ENCODE measurements around the gene AKR1D1. TPM values are rescaled to one million over a fixed set of nuclear protein-coding genes. Genes with fewer than 3 reads are reported as not detected.

Gene AKR1D1
- total RNA-seq, 1 experiment from 2014 or later: 0.10 TPM

DNA sequence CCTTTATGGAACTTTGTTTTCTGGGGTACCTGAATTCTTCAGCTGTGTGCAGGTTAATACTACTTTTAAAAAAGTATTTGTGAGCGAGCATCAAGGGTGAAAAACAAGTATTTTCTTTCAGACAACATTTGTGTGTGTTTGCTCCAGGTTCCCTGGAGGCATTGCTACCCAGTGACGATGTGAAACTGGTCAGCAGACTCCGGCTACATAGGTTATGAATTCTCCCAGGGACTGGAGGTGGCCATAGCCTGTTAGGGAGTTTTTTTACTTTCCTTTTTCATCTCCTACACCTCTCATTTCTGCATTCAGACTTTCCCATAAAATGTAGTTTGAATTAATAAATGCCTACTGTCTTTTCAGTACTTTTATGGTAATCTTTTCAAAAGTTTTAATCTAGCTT lies 7.6 kb downstream of the AKR1D1 start:
- DNase-seq (ENCODE audit: low read depth, low spot score): no peak
- 0 out of 2 replicates have a peak, but pooled peaks cover 3% of the 10 kb centered on the region for H3K9me2 ChIP-seq (ENCODE audit: insufficient read depth)
- intact Hi-C loops (cut with micrococcal nuclease): no loop called here
- H3K9me3 ChIP-seq (ENCODE audit: control insufficient read depth in 1 of 2, insufficient read depth in 1 of 2, low read depth in 1 of 2, low read length in 2 of 2): no peaks in the 10 kb centered on the region
- no peak overlapping the region for H3K9ac ChIP-seq (ENCODE audit: low read length)
- no peaks in the 10 kb centered on the region for H3K79me2 ChIP-seq (ENCODE audit: insufficient read depth, low read length)
- no peak overlapping the region for H3K4me3 ChIP-seq (replicated peaks in 1 of 2; ENCODE audit: low read depth in 1 of 2, low read length in 2 of 2)
- H3K27me3 ChIP-seq (ENCODE audit: insufficient read depth, low read length): no peaks in the 10 kb centered on the region
- CTCF ChIA-PET: no interaction called here
- POLR2A ChIA-PET: no interaction called here
- H3K27ac ChIP-seq (ENCODE audit: low read depth, low read length): no peak overlapping the region
- no peak overlapping the region for H3K4me2 ChIP-seq (ENCODE audit: low read length)
- no peak for TF ChIP-seq JUND (IDR thresholded peaks at IDR 0.05)
- TF ChIP-seq POLR2AphosphoS5 (IDR thresholded peaks at IDR 0.05; ENCODE audit: low read depth, low read length): no peak
- TF ChIP-seq SRF (IDR thresholded peaks at IDR 0.05; ENCODE audit: low read depth): no peak
- no peak for TF ChIP-seq SIN3A (IDR thresholded peaks at IDR 0.05; ENCODE audit: low read depth)
- TF ChIP-seq, protein P1, sequence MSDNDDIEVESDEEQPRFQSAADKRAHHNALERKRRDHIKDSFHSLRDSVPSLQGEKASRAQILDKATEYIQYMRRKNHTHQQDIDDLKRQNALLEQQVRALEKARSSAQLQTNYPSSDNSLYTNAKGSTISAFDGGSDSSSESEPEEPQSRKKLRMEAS (IDR thresholded peaks at IDR 0.05): no peak
- TF ChIP-seq YY1 (IDR thresholded peaks at IDR 0.05; ENCODE audit: extremely low read depth, insufficient replicate concordance, low read depth, low read length): no peak
- TF ChIP-seq SP1 (IDR thresholded peaks at IDR 0.05; ENCODE audit: low read depth): no peak
- TF ChIP-seq POLR2A (IDR thresholded peaks at IDR 0.05; ENCODE audit: borderline replicate concordance, extremely low read depth, insufficient read depth, insufficient read length): no peak
- no peak for TF ChIP-seq EGR1 (IDR thresholded peaks at IDR 0.05; ENCODE audit: low read depth)
- TF ChIP-seq EZH2phosphoT487 (IDR thresholded peaks at IDR 0.05; ENCODE audit: borderline replicate concordance): no peak
- TF ChIP-seq FOSL1 (IDR thresholded peaks at IDR 0.05; ENCODE audit: low read depth): no peak
- TF ChIP-seq, protein P2, sequence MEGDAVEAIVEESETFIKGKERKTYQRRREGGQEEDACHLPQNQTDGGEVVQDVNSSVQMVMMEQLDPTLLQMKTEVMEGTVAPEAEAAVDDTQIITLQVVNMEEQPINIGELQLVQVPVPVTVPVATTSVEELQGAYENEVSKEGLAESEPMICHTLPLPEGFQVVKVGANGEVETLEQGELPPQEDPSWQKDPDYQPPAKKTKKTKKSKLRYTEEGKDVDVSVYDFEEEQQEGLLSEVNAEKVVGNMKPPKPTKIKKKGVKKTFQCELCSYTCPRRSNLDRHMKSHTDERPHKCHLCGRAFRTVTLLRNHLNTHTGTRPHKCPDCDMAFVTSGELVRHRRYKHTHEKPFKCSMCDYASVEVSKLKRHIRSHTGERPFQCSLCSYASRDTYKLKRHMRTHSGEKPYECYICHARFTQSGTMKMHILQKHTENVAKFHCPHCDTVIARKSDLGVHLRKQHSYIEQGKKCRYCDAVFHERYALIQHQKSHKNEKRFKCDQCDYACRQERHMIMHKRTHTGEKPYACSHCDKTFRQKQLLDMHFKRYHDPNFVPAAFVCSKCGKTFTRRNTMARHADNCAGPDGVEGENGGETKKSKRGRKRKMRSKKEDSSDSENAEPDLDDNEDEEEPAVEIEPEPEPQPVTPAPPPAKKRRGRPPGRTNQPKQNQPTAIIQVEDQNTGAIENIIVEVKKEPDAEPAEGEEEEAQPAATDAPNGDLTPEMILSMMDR (IDR thresholded peaks at IDR 0.05 in 2 of 3, conservative IDR thresholded peaks at IDR 0.05 in 1 of 3; ENCODE audit: borderline replicate concordance in 1 of 3, insufficient read depth in 1 of 3, low read depth in 2 of 3, low read length in 2 of 3): no peak
- no peak for TF ChIP-seq ZFX (IDR thresholded peaks at IDR 0.05)
- TF ChIP-seq CEBPB (IDR thresholded peaks at IDR 0.05; ENCODE audit: low read depth): no peak
- TF ChIP-seq TCF7L2 (IDR thresholded peaks at IDR 0.05; ENCODE audit: borderline replicate concordance, extremely low read depth, insufficient read depth, insufficient read length): no peak
- no peak for TF ChIP-seq EZH2 (IDR thresholded peaks at IDR 0.05)
- RAD21 ChIA-PET (ENCODE audit: low non-redundant PET in 1 of 2, low total read pairs in 2 of 2, uncharacterized antibody in 2 of 2, unreplicated experiment in 2 of 2): no interaction called here
- no peak for ATAC-seq
- H3K4me1 ChIP-seq (ENCODE audit: control insufficient read depth in 1 of 2, insufficient read depth in 2 of 2, low read length in 2 of 2): no peaks in the 10 kb centered on the region
- H4K20me1 ChIP-seq (ENCODE audit: insufficient read depth): no peaks in the 10 kb centered on the region
- BruUV-seq (replicated peaks): no TSS peak
- no peak overlapping the region for H2AFZ ChIP-seq (ENCODE audit: low read depth, low read length, poor library complexity, severe bottlenecking)
- no peaks in the 10 kb centered on the region for H3K36me3 ChIP-seq (ENCODE audit: control insufficient read depth in 1 of 2, insufficient read depth in 2 of 2, low read length in 2 of 2)
